DND-41 (cell line): ENCODE measurements around the gene GADD45G.

Experiments
- ATAC-seq: fragments of 200-7000 bp; cut with Tn5 transposase; 3 replicates; pipeline ENCODE4 v1.9.1; 2021; ENCODE audit warnings: low read depth; ENCODE audit not compliant: insufficient read depth
- DNase-seq: peaks from one replicate; pipeline ENCODE4 v3.0.0-alpha.2; 2020
- H2AFZ ChIP-seq: 2 replicates; pipeline ENCODE4 v1.6.0; 2012; ENCODE audit warnings: low read depth, low read length
- H3K27ac ChIP-seq: 2 replicates; pipeline ENCODE4 v1.5.1; 2012; ENCODE audit warnings: low read length, inconsistent platforms
- H3K27me3 ChIP-seq: fragments of 200-600 bp; sonication (generic); 2 replicates; pipeline ENCODE4 v1.6.0; 2012; ENCODE audit warnings: low read length, mild to moderate bottlenecking, inconsistent platforms; ENCODE audit not compliant: insufficient read depth, poor library complexity
- H3K36me3 ChIP-seq: 2 replicates; pipeline ENCODE4 v1.5.1; 2012; ENCODE audit warnings: low read length, inconsistent platforms; ENCODE audit not compliant: insufficient read depth
- H3K4me1 ChIP-seq: 2 replicates; pipeline ENCODE4 v1.5.1; 2012; ENCODE audit warnings: mild to moderate bottlenecking, low read length; ENCODE audit not compliant: insufficient read depth
- H3K4me2 ChIP-seq: 2 replicates; pipeline ENCODE4 v1.6.0; 2012; ENCODE audit warnings: mild to moderate bottlenecking, moderate library complexity, low read length, inconsistent platforms; ENCODE audit not compliant: insufficient read depth
- H3K4me3 ChIP-seq, 2 experiments: fragments of 200-600 bp in 1 of 2; shearing (Covaris generic) in 1 of 2; 2 replicates each; pipeline ENCODE4 v1.5.1; 2012 to 2016; ENCODE audit warnings: inconsistent platforms in 2 of 2, low read length in 2 of 2, mild to moderate bottlenecking in 2 of 2, low read depth in 1 of 2, moderate library complexity in 1 of 2
- H3K79me2 ChIP-seq: 2 replicates; pipeline ENCODE4 v1.6.0; 2012; ENCODE audit warnings: low read length, inconsistent platforms; ENCODE audit not compliant: insufficient read depth
- H3K9ac ChIP-seq: 2 replicates; pipeline ENCODE4 v1.6.0; 2012; ENCODE audit warnings: low read depth, mild to moderate bottlenecking, inconsistent platforms, low read length, moderate library complexity
- H3K9me3 ChIP-seq: 2 replicates; pipeline ENCODE4 v1.5.1; 2012; ENCODE audit warnings: low read length, moderate library complexity, mild to moderate bottlenecking, inconsistent platforms; ENCODE audit not compliant: insufficient read depth, severe bottlenecking
- H4K20me1 ChIP-seq: 2 replicates; pipeline ENCODE4 v1.6.0; 2012; ENCODE audit warnings: low read length; ENCODE audit not compliant: insufficient read depth
- EZH2 ChIP-seq: IDR thresholded peaks from 3 replicates; pipeline ENCODE4 v1.6.1; 2012; ENCODE audit warnings: borderline replicate concordance, low read depth, mild to moderate bottlenecking, moderate library complexity, low read length, inconsistent platforms; ENCODE audit not compliant: severe bottlenecking
- TF ChIP-seq, protein P1 (sequence below): IDR thresholded peaks from 2 replicates; pipeline ENCODE4 v1.5.1; 2012; ENCODE audit warnings: borderline replicate concordance, low read length, moderate library complexity, mild to moderate bottlenecking; ENCODE audit not compliant: poor library complexity, severe bottlenecking; ENCODE audit errors: extremely low read depth

Gene GADD45G

DNA sequence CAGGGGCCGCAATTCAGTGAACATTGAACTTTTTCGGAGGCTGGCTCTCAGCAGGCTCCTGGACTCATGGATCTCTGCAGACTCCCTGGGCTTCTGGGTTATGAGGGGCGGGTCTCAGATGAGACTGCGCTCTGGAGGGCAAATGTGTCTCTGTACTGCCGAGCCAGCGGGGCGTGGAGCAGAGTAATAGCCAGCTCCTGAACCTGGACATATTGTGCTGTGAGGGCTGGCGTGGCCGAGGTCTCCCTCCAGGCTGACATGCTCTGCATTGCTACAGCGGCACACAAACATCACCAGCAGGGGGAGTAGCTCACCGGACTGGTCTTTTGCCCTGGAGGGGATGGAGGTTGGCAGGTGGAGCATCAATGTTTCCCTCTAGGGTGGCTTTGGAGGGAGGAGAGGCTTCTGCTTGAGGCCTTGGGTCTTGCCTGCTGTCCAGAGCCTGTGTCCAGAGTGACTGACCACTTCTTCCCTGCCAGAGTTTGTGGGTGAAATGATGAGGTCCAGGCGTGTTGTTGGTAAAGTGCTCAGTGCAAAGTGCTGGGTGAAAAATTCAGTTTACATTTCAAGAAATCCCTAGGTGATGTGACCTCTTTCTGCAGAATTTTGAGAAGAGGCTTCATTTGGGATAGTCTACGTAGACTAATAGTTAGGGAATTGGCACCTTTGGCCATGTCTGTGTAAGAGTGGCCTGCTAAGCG lies 10.9 kb upstream of the GADD45G start:
- peaks cover 5% of the 10 kb centered on the region for H3K27me3 ChIP-seq
- no peak overlapping the region for H2AFZ ChIP-seq
- no peak for TF ChIP-seq EZH2
- TF ChIP-seq, protein P1, sequence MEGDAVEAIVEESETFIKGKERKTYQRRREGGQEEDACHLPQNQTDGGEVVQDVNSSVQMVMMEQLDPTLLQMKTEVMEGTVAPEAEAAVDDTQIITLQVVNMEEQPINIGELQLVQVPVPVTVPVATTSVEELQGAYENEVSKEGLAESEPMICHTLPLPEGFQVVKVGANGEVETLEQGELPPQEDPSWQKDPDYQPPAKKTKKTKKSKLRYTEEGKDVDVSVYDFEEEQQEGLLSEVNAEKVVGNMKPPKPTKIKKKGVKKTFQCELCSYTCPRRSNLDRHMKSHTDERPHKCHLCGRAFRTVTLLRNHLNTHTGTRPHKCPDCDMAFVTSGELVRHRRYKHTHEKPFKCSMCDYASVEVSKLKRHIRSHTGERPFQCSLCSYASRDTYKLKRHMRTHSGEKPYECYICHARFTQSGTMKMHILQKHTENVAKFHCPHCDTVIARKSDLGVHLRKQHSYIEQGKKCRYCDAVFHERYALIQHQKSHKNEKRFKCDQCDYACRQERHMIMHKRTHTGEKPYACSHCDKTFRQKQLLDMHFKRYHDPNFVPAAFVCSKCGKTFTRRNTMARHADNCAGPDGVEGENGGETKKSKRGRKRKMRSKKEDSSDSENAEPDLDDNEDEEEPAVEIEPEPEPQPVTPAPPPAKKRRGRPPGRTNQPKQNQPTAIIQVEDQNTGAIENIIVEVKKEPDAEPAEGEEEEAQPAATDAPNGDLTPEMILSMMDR, result peak; percentile 83
- no peaks in the 10 kb centered on the region for H4K20me1 ChIP-seq
- no peaks in the 10 kb centered on the region for H3K4me1 ChIP-seq
- DNase-seq, result peak; percentile 67
- no peaks in the 10 kb centered on the region for H3K79me2 ChIP-seq
- H3K9ac ChIP-seq, result no peak overlapping the region
- peak; percentile 84 for ATAC-seq
- no peak overlapping the region for H3K27ac ChIP-seq
- no peak overlapping the region for H3K4me2 ChIP-seq
- no peaks in the 10 kb centered on the region for H3K9me3 ChIP-seq
- no peak overlapping the region for H3K4me3 ChIP-seq
- no peaks in the 10 kb centered on the region for H3K36me3 ChIP-seq

DNA sequence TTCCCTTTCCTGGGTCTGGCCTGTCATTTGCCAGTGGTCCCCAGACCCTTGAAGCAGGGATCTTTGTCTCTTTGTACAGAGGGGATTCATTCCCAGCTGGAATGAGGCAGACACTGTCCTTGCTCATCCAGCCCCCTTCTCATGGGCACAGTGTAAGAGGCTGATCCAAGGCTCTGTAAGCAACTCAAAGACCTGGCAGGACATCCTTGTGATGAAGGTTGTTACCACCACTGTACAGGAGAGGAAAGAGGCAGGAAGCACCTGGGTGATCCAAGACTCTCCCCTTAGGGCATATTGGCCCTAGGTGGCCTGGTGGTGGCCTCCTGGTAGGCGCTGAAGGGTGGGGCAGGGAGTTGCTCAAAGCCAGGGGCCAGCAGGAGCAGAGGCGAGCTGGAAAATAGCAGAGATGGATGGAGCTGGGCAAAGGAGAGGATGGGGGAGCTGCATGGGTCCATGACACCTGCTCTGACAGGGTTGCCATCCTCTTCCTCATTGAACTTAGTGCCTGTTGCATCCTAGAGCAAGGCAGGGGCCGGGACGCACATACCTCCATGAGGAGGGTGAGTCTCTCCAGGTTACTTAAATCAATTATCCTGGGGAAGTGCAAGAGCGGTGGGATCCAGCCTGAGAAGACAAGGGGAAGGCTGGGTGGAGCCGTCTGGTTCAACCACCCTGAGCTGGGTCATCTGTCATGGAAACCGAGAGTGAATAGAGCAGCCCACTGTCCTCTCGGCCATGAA lies 9.8 kb upstream of the GADD45G start:
- DNase-seq (no peak), ATAC-seq (no peak)
- Histone ChIP-seq H3K9me3 (no peaks in the 10 kb centered on the region), H3K4me2 (no peak overlapping the region), H3K4me1 (no peaks in the 10 kb centered on the region), H3K27me3 (peaks cover 6% of the 10 kb centered on the region), H3K79me2 (no peaks in the 10 kb centered on the region), H2AFZ (no peak overlapping the region), H3K27ac (no peak overlapping the region), H3K4me3 (no peak overlapping the region), H3K9ac (no peak overlapping the region), H4K20me1 (no peaks in the 10 kb centered on the region), H3K36me3 (no peaks in the 10 kb centered on the region)
- no peak for TF ChIP-seq EZH2
- TF ChIP-seq, protein P1, result no peak

DNA sequence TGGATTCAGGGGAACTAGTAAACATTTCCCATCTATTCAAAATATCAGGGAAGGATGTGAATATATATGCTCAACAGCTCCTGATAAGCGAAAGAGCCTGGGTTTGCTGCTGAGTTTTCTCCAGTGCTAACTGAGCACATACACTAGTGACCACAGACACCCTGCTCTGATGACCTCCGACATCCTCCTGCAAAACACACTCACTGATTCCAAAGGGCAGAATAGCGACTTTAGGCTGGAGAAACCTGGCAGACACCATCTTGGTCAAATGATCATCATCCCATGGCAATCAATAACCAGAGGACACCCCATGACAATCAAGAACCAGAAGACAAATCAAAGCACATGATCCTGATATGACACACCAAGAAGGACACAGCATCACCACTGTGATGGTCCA lies 9.2 kb upstream of the GADD45G start:
- no peaks in the 10 kb centered on the region for H3K9me3 ChIP-seq
- H4K20me1 ChIP-seq, result no peaks in the 10 kb centered on the region
- no peak overlapping the region for H2AFZ ChIP-seq
- TF ChIP-seq, protein P1, result no peak
- no peak for TF ChIP-seq EZH2
- H3K4me2 ChIP-seq, result no peak overlapping the region
- no peak overlapping the region for H3K9ac ChIP-seq
- no peaks in the 10 kb centered on the region for H3K4me1 ChIP-seq
- H3K36me3 ChIP-seq, result no peaks in the 10 kb centered on the region
- peaks cover 10% of the 10 kb centered on the region for H3K27me3 ChIP-seq
- no peak overlapping the region for H3K4me3 ChIP-seq
- DNase-seq (no peak), ATAC-seq (no peak)
- no peak overlapping the region for H3K27ac ChIP-seq
- H3K79me2 ChIP-seq, result no peaks in the 10 kb centered on the region
